GM19452 (cell line): ENCODE results near the gene CAMK1D.
"Not testable (repeated sequence)": the region's sequence is repeated elsewhere in the genome, so short reads cannot be mapped to it uniquely, and the experiment has no call there.

Experiments used
- ATAC-seq: cut with Tn5 transposase; IDR thresholded peaks from one replicate; pipeline ENCODE4 v1.9.1; 2021; ENCODE audit not compliant: unreplicated experiment

The CAMK1D gene

DNA sequence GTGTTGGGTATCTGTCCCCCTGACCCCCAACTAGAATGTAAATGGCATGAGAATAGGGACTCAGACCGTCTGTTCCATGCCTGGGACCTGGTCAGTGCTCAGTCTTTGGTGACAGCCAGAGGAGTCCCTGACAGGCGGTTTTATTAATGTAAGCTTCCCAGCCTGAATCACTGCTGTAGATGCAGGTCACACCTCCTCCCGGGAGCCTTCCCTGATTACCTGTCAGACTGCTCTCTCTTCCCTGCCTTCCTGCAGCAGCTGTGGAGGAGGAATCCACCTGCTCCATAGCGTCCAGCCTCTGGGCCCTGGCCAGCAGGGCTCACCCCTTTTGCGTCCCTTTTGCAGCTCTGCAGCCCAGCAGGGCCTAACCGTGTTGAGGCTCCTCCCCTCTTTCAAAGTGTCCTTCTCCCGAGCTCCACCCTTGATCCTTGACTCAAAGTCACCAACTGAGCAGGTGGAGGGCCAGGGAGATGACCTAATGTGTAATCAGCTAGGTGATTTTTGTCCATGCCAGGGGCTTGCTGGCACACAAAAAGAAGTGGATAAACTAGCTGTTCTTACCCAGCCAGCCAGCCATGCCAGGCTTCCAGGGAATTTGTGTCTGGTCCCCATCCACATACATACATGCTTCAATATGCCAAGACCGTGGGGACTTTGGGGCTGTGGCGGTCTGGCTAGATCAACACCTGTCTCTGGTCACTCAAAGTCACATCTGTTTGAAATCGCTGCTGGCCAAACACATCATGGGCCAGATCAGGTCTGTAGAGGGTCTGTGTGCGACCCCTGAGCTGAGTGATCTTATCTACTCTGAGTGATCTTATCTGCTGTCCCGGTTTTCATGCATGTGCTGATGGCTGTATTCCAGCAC is 457.1 kb downstream of the CAMK1D start:
- ATAC-seq: no peak

DNA sequence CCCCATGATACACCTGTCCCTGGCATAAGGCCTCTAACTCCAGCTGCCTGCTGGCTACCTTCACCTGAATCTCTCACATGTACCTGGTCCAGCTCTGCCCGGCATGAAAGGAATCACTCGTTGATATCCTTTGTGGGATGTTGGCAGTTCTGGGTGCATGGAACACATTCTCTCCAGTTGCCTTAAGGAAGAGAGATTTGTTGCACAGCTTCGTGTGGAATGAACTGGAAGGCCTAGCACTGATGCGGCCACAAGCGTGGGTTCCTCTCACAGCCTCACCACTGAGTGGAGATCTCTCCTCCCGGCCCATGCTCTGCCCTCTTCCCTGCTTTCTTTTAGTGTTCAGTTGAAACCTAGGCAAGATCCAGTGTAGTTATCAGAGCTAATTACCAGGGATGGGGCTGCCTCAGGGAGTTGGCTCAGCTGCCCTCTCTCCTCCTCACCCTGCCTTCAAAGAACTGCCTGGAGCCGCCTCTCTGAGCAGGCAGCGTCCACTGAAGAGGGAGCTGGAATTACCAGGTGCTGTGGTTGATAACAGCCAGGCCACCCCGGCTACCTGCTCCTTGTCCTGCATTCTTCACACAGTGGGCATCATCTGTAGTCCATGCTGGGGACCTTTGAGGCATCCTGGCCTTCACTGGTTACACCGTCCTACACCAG is 457.9 kb downstream of the CAMK1D start:
- no peak for ATAC-seq

DNA sequence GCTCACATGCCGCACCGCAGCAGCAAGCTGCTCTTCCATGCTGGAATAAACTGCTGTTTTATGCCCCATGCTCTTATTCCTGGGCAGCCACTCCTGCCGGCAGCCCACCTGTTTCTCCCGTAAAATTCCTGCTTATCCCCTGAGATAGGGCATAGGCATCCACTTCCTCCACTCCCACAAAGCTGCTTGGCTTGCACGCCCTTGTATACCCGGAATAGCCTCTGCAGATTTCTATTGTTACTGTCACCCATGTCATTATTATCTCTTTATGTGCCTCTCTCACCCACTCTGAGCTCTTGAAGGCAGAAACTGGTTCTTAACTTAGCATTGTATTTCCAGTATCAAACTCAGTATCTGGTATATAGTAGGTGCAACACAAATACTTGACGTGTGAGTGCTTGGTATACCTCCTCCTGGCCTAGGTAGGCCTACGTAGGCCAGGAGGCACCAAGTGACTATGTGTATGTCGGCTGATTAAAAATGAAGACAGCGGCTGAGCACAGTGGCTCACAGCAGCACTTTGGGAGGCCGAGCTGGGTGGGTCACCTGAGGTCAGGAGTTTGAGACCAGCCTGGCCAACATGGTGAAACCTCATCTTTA is 458.8 kb downstream of the CAMK1D start:
- ATAC-seq: no peak

DNA sequence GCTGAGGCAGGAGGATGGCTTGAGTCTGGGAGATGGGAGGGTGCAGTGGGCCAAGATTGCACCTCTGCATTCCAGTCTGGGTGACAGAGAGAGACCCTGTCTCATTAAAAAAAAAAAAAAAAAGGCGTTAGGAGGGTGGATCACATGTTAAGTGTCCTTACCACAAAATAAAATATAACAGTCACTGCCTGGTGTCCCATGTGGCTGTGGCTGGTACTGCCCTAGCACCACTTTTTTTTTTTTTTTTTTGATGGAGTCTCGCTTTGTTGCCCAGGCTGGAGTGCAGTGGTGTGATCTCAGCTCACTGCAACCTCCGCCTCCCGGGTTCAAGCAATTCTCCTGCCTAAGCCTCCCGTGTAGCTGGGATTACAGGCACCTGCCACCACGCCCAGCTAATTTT is 460.7 kb downstream of the CAMK1D start:
- ATAC-seq: not testable (repeated sequence)

DNA sequence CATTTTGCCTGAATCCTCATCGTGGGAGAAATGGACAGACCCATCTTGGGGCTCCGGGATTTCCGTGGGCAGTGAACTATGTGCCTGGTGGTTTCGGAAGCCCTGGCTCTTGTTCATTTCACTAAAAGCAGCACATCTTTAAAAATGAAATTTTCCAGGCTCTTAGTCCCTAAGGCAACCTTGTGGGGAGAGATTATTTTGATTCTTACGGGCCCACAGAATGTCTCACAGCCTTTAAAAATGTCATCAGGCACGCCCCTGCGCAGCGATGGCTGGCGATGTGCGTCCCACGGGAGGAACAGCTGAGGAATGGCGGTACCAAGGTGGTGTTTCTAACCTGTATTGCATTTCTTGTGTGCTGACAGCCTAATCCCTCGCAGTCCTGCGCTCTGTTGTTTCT is 462.5 kb downstream of the CAMK1D start:
- ATAC-seq: no peak

DNA sequence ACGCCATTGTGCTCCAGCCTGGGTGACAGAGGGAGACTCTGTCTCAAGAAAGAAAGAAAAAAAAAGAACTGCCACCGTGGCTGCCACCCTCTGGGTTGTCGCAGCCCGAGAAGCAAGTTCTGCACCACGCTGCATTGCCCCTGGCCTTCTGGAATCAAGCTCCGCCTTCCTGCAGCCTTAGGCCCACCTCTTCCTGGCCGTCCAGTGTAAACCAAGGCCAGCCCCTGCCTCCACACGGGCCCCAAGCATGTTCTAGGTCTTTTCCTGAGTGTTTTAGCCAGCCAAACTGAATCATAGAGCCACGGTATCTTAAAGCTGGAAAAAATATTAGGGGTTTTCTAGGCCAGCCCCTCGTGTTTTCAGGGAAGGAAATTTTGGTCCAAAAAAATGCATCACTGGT is 463.2 kb downstream of the CAMK1D start:
- no peak for ATAC-seq

DNA sequence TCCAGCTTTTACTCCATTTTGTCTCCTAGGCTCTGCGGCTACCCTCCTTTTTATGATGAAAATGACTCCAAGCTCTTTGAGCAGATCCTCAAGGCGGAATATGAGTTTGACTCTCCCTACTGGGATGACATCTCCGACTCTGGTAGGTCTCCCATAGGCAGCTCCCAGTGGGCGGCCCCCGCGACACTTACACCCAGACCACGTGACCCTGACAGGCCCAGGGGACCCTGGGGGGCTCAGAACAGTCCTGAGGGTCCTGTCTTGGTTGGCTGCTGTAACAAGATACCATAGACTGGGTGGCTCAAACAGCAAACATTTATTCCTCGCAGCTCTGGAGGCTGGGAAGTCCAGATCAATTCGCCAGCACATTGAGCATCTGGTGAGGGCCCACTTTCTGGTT is 464.8 kb downstream of the CAMK1D start:
- ATAC-seq: no peak

DNA sequence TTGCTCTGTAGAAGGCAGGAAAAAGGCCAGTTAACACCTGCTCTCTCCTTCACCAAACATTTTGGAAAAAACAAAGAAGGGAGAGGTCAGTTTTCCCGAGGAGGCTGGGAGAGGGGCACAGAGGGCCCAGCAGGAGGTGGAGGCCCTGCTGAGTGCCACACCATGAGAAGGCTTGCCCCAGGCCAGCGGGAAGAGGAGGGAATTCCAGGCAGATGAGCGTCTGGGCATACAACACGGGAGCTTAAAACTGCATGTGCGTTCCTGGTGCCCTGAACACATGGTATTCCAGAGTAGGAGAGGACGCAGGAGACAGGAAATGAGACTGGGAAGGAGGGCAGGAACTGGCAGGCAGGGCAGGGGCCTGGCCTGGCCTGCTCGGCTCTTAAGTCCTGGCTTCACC is 469.7 kb downstream of the CAMK1D start:
- no peak for ATAC-seq

DNA sequence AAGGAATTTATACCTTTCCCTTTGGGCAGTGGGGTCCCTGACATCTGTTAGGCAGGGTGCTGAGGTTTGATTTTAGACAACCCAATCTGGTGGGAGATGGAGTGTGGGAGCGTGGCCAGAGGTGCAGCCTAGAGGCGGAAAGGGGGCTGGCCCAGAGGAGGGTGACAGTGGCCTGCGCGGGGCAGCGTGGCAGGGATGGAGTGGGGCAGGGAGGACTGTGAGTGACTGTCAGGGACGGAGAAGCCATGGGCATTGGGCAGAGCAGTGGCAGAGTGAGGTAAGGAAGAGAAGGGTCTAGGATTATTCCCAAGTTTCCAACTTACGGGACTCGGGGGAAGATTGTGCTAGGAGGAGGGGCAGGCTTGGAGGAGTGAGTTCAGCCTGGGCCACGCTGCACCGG is 470.3 kb downstream of the CAMK1D start:
- no peak for ATAC-seq

DNA sequence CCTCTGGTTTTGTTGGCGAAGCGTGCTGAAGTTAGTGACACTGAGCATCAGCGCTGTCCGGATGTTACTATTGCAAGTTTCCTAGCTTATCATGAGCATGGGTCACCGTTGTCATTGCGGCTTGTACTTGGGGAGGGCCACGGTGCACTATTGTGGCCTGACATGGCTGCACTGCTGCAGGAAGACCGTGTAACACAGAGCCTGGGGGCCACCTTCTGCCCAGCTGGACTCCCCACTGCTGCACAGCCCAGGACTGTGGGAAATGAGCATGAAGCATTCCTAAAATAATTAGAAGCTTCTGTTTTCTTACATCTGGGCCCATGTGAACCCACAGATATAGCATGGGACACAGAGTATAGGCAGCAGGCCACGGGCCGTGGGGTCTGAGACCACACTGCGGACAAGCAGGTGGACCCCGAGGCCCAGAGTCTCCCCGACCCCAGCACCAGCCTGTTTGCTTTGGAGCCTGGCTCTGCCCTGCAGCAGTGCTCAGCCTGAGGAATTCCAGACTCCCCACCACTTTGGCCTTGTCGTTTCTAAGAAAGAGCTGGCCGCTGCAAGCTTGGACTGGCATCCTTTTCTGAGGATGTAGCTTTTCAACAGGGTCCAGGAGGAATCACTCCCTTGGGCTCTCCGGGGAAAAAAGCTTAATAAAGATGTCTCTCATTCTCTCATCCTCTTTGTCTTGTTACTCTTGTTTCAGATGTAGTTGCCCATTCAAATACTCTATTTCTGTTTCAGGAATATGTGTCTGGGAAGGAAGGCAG is 473.0 kb downstream of the CAMK1D start:
- no peak for ATAC-seq

DNA sequence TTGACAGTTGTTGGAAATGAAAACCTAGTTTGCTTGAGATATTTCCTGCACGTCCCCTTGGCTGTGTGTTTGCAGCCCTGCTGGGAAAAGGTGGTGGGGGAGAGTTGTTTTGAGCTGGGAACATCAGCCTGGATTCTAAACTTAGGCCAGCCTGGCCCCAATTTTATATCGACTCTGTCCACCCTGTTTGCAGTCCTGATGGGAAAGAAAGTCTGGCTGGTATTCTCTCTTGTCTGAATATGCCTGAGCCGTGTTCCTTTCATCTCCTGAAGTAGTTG is 473.5 kb downstream of the CAMK1D start:
- no peak for ATAC-seq

DNA sequence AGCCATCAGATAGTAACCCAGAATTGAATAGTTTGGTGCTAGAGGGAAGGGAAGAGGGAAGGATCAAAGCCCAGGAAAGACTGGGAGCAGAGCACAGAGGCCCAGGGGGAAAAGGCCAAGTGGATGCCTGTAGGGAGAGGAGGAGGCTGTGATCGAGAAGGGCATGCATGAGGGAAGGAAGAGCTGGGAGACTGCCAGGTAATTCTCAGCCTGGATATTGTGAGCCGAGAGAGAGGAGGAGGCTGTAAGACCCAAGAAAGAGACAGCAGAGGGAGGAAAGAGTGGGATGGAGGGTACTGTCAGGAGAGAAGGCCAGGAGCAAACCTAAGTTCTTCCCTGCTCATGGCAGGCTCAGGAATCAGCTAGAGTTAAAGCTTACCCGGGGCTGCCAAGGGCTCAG is 474.0 kb downstream of the CAMK1D start:
- no peak for ATAC-seq

DNA sequence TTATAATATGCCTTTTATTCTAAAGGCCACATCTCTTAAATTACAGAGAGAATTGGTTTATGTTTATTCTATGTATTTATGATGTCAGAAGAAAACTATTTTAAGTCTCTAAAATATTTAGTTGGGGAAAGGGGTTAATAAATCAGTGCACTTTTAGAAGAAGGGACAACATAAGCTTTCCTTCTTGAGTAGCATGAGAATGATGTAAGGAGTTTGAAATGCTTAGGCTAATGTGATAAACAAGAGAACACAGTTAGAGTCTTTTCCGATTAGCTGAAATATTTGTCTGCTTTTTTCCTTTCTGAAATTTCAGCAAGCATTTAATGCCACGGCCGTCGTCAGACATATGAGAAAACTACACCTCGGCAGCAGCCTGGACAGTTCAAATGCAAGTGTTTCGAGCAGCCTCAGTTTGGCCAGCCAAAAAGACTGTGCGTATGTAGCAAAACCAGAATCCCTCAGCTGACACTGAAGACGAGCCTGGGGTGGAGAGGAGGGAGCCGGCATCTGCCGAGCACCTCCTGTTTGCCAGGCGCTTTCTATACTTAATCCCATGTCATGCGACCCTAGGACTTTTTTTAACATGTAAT is 476.0 kb downstream of the CAMK1D start:
- ATAC-seq: no peak

DNA sequence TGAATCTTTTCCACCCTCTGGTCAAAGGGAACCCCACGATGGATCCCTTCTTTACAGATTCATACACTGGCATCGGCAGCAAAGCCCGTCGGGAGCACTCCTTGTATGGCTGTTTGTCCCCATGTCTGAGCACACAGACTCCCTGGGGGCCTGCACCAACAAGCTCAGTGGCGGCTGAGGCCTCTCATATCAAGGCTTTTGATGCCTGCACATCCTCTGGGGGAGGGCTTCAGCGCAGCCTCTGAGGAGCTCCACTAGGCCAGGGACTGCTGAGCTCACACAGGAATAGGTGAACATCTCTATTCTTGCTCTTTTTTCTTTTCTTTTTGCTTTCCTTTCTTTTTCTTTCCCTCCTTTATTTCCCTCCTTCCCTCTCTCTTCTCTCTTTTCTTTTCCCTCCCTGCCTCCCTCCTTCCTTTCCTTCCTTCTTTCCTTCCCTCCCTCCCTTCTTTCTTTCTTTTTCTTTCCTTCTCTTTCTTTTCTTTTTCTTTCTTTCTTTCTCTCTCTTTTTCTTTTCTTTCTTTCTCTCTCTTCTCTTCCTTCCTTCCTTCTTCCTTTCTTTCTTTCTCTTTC is 477.5 kb downstream of the CAMK1D start:
- no peak for ATAC-seq

DNA sequence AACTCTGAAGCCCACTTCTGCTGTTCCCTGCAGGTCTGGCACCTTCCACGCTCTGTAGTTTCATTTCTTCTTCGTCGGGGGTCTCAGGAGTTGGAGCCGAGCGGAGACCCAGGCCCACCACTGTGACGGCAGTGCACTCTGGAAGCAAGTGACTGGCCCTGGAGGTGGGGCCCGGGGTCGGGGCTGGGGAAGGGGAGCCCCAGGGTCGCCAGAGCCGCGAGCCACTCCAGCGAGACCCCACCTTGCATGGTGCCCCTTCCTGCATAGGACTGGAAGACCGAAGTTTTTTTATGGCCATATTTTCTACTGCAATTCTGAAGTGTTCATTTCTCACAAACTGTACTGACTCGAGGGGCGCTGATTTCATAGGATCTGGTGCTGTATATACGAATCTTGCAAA is 479.4 kb downstream of the CAMK1D start:
- ATAC-seq: no peak

DNA sequence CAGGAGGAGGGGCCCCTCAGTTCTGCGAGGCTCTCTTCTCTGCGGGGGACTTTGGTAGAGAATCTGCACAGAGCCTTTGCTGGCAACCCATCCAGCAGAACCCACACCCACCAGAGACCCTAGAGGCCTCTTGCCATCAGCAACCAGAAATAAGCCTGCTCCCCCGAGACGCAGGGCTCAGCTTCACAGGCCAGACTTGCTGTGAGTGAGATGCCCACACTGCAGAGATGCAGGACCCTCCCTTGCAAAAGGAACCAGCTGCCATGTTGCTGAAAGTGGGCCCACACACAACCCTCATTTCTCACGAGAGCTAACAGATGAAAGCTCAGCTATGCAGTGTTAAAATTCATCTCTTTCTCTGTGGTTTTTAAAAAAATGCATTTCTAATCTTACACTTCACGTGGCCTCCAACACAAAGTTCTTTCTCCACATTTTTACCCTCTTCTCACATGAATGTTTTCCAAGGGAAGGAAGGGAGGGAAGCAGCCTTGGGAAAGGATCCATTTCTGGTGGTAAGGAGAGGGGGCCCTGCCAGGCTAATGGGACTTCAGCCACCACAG is 480.6 kb downstream of the CAMK1D start:
- ATAC-seq: no peak

DNA sequence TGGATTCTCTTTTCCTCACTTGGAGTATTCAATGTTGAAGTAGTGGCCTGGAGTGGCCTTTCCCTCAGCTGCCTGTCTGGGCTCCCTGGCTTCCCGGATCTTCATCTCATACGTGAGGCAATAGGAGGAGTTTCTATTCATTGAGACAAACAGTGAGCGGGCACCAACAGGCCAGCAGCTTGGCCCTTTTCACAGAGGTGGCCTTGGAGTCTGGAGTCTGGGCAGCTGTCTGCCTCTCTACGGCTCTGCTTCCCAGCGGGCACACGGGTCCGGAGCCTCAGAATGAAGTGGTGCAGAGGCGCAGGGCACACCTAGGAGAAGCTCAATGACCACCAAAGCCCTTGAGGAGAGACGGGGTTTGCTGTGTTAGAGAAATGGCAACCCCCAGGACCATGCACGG is 482.7 kb downstream of the CAMK1D start:
- no peak for ATAC-seq

DNA sequence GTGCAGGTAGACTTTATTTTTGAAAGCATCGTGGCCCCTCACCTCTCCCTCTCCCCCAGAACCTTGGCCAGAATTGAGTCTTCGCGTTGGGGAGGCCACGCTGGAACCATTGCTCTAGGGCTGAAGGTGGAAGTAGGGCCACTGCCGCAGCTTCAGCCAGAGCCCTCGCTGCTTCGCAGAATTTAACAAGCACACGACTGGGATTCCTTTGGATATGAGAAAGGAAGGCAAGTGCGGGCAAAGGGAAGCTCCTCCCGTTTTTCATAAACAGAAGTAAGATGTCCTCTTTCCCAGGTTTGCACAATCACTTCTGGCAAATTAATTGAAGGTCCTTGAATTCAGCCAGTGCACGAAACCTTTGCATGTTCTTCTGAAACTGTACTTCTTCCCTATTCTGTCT is 484.1 kb downstream of the CAMK1D start:
- ATAC-seq: no peak

DNA sequence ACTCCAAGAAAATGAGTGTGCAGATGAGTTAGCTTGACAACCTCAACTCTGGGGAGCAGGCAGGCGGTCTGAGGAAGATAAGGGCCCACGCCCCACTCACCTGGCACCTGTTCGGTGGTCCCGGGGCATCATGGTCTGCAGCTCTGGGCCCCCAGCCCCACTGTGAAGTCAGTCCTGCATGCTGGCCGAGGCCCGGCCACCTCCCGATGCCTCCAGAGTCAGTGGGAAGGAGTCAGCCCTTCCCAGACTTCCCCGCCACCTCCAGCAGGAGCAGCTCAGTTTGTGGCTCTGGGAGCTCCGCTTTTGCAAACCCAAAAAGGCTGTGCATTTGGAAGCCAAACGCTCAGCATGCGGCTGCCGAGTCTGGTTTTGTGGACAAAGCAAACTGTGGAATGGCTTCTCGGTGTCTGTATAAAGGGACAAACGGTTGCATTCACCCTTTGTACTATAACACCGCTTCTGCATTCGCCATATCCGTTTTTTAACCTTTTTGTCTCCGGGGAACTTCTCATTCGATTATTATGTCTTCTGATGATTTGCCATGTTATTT is 484.8 kb downstream of the CAMK1D start:
- ATAC-seq: no peak

DNA sequence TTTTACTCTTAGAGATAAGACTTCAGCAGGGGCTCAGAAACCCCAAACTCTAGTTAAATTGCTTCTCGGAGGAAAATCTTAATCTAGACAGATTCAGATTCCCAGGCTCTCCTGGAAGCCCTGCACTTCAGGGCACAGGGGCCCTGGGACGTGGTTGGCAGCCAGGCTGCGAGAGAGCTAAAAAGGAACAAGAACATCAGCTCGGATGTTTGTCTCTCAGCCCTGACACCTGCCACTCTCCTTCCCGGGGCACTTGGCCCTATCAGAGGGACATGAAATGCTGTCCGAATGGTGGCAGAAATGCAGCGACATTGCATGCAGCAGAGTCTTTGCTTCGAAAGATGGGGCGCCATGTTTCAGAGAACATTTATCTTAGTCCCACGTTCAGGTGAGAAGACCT is 485.4 kb downstream of the CAMK1D start:
- ATAC-seq: no peak
